K562 (cell line): Measurements from ENCODE around the gene DNAJB13. TPM values are rescaled to one million over a fixed set of nuclear protein-coding genes. Genes with fewer than 3 reads are reported as not detected.
A peak's percentile ranks its signal among the peaks of the same experiment; 100 is the strongest.

Experiments used
- ATAC-seq: fragments of 200-7000 bp; cut with Tn5 transposase; 3 replicates; pipeline ENCODE4 v1.9.1; 2020; ENCODE audit warnings: moderate library complexity
- BruUV-seq: library from RNA; stranded (reverse); fragments of 400-500 nt; replicated peaks from 2 replicates; lab custom pipeline; 2021; lab: Mats Ljungman, UMichigan
- CTCF ChIA-PET: fragments of 300-600 bp; formaldehyde crosslinking; extraction: SDS; loops from one replicate; lab custom pipeline; 2021; ENCODE audit warnings: low intra/inter-chr PET ratio; lab: Yijun Ruan, JAX
- POLR2A ChIA-PET: fragments of 300-600, 350-650 bp; sonication (Branson Sonifier 250); formaldehyde crosslinking; extraction: SDS; loops from one replicate; lab custom pipeline; 2021; ENCODE audit warnings: antibody characterized with exemption, inconsistent platforms; lab: Yijun Ruan, JAX
- DNase-seq, 4 experiments: peaks; one replicate each; pipeline versions ENCODE4 v3.0.0 to v3.0.0-alpha.2; 2011 to 2018; ENCODE audit warnings: low spot score in 3 of 4, mixed read lengths in 3 of 4; ENCODE audit errors: extremely low read depth in 1 of 4
- FAIRE-seq: peaks from 2 replicates; lab custom pipeline; 2011; peaks lifted over from hg19 to GRCh38; lab: Jason Lieb, UNC
- H2AFZ ChIP-seq: 2 replicates; pipeline ENCODE4 v1.6.0; 2011; ENCODE audit warnings: low read depth, low read length, control low read depth, inconsistent platforms
- H3K27ac ChIP-seq: fragments of 200-600 bp; 3 replicates; pipeline ENCODE4 v1.8.0; 2011; ENCODE audit warnings: low read depth, mild to moderate bottlenecking, control low read depth, inconsistent platforms, low read length, moderate library complexity, mixed read lengths; ENCODE audit errors: extremely low read depth
- H3K27me3 ChIP-seq, 2 experiments: fragments of 300-600 bp in 1 of 2; 2 replicates in 1 of 2; 3 replicates in 1 of 2; pipeline versions ENCODE4 v1.6.0 to v1.8.0; 2011; ENCODE audit warnings: inconsistent platforms in 2 of 2, low read length in 2 of 2, mild to moderate bottlenecking in 1 of 2, mixed read lengths in 1 of 2, moderate library complexity in 1 of 2; ENCODE audit not compliant: control insufficient read depth in 2 of 2, insufficient read depth in 2 of 2
- H3K36me3 ChIP-seq: fragments of 300-600 bp; 3 replicates; pipeline ENCODE4 v1.8.0; 2011; ENCODE audit warnings: mild to moderate bottlenecking, low read length, inconsistent platforms; ENCODE audit not compliant: control insufficient read depth, insufficient read depth
- H3K4me1 ChIP-seq, 2 experiments: fragments of 200-600 bp in 1 of 2; replicated peaks in 1 of 2; 2 replicates in 1 of 2; 3 replicates in 1 of 2; pipeline versions ENCODE4 v1.5.1 to v1.8.0; 2011; ENCODE audit warnings: inconsistent platforms in 2 of 2, low read length in 2 of 2, mild to moderate bottlenecking in 1 of 2, mixed read lengths in 1 of 2, moderate library complexity in 1 of 2; ENCODE audit not compliant: control insufficient read depth in 2 of 2, insufficient read depth in 2 of 2
- H3K4me2 ChIP-seq: 2 replicates; pipeline ENCODE4 v1.6.1; 2011; ENCODE audit warnings: low read length, control low read depth, inconsistent platforms, mixed read lengths; ENCODE audit not compliant: insufficient read depth
- H3K4me3 ChIP-seq: fragments of 200-600 bp; sonication (generic), shearing (Covaris generic); 2 replicates; pipeline ENCODE4 v1.5.1; 2016; ENCODE audit warnings: control low read depth, inconsistent platforms
- H3K79me2 ChIP-seq: fragments of 200-600 bp; 3 replicates; pipeline ENCODE4 v1.8.0; 2011; ENCODE audit warnings: low read length, inconsistent platforms; ENCODE audit not compliant: control insufficient read depth, insufficient read depth
- H3K9ac ChIP-seq, 2 experiments: 2 replicates each; pipeline versions ENCODE4 v1.6.0 to v1.6.1; 2011; ENCODE audit warnings: low read depth in 2 of 2, low read length in 2 of 2, control low read depth in 1 of 2, inconsistent platforms in 1 of 2, mild to moderate bottlenecking in 1 of 2, mixed read lengths in 1 of 2; ENCODE audit not compliant: insufficient read depth in 1 of 2
- H3K9me1 ChIP-seq: one replicate; pipeline ENCODE4 v1.6.0; 2011; ENCODE audit warnings: inconsistent platforms, mild to moderate bottlenecking, low read length, moderate library complexity; ENCODE audit not compliant: control insufficient read depth, insufficient read depth
- H3K9me3 ChIP-seq: replicated peaks from 2 replicates; pipeline ENCODE4 v1.5.1; 2011; ENCODE audit warnings: low read depth, low read length, inconsistent platforms; ENCODE audit not compliant: control insufficient read depth, insufficient read depth
- H4K20me1 ChIP-seq: replicated peaks from 2 replicates; pipeline ENCODE4 v1.6.1; 2011; ENCODE audit warnings: low read length, inconsistent platforms, mixed read lengths; ENCODE audit not compliant: control insufficient read depth, insufficient read depth
- ELF1 ChIP-seq: fragments of 200-800 bp; sonication (Bioruptor generic); IDR thresholded peaks from 2 replicates; pipeline ENCODE4 v1.6.1; 2016; ENCODE audit warnings: missing genetic modification characterization, missing compliant biosample characterization
- KLF10 ChIP-seq: fragments of 250-450 bp; sonication (Bioruptor Pico); IDR thresholded peaks from 2 replicates; pipeline ENCODE4 v1.6.1; 2021; ENCODE audit warnings: matching md5 sums
- KLF13 ChIP-seq: fragments of 450-650 bp; IDR thresholded peaks from 2 replicates; pipeline ENCODE4 v1.6.1; 2016; ENCODE audit warnings: missing genetic modification characterization, low read depth, mild to moderate bottlenecking, missing compliant biosample characterization, moderate library complexity, borderline replicate concordance
- MEF2A ChIP-seq: IDR thresholded peaks from 2 replicates; pipeline ENCODE4 v1.6.1; 2011; ENCODE audit warnings: low read depth, mild to moderate bottlenecking, low read length, moderate library complexity; ENCODE audit not compliant: control insufficient read depth
- NR4A1 ChIP-seq, 2 experiments: fragments of 250-450 bp in 1 of 2; fragments of 450-650 bp in 1 of 2; sonication (Bioruptor Pico) in 1 of 2; IDR thresholded peaks; 2 replicates each; pipeline versions ENCODE4 v1.4.0 to v1.6.1; 2016 to 2020; ENCODE audit warnings: mild to moderate bottlenecking in 2 of 2, missing compliant biosample characterization in 1 of 2, missing genetic modification characterization in 1 of 2, moderate library complexity in 1 of 2
- RBM15 ChIP-seq: fragments of 200-400 bp; formaldehyde crosslinking; IDR thresholded peaks from 2 replicates; pipeline ENCODE4 v1.6.1; 2018; ENCODE audit warnings: mild to moderate bottlenecking, low read length, moderate library complexity; ENCODE audit not compliant: insufficient read depth
- SETDB1 ChIP-seq: IDR thresholded peaks from one replicate; pipeline ENCODE4 v1.6.1; 2012; ENCODE audit warnings: low read length, control low read depth, inconsistent platforms
- ZNF121 ChIP-seq: sonication (generic); formaldehyde crosslinking; conservative IDR thresholded peaks from 2 replicates; pipeline ENCODE4 v1.8.0; 2022; ENCODE audit warnings: missing genetic modification reagents
- WGBS: fragments of 100-300 bp; shearing (Covaris generic); methylation state at CpG from one replicate; pipeline ENCODE4 v1.1.6; 2016; ENCODE audit warnings: low coverage, mixed read lengths; ENCODE audit not compliant: insufficient coverage; ENCODE audit errors: missing lambda C conversion rate; 5-methylcytosine and 5-hydroxymethylcytosine counted together
- in situ Hi-C: fragments of 300-500 bp; cut with MboI; formaldehyde crosslinking; loops from 4 replicates; pipeline ENCODE4 v1.15.0; 2018; ENCODE audit warnings: inconsistent platforms, mixed read lengths
- intact Hi-C: fragments of 100-400 bp; cut with micrococcal nuclease; formaldehyde crosslinking; loops from 2 replicates; pipeline ENCODE4 v1.14.2; 2022
- polyA plus RNA-seq, 8 experiments: library from polyadenylated mRNA; depleted of rRNA in 4 of 8; stranded (reverse) in 5 of 8; unstranded in 3 of 8; fragments of >200 nt; fragmentation: Nextera tagmentation in 2 of 8; fragmentation: Illumina TruSeq in 1 of 8; extraction: Ambion mirVana in 2 of 8; extraction: Trizol in 1 of 8; gene quantifications; 2 replicates each; pipeline versions ENCODE4 v1.2.1 to v1.2.3, GENCODE V29; 2011 to 2014; ENCODE audit warnings: inconsistent platforms in 1 of 8, missing spikeins in 1 of 8
- total RNA-seq, 7 experiments: library from RNA; depleted of rRNA in 6 of 7; stranded (reverse); fragments of >200 nt in 6 of 7; fragmentation: Illumina TruSeq in 2 of 7; extraction: Trizol in 2 of 7; gene quantifications; 2 replicates each; pipeline versions ENCODE4 v1.2.1 to v1.2.3, GENCODE V29; 2011 to 2021; ENCODE audit warnings: low replicate concordance in 1 of 7

DNAJB13 gene
- total and polyA plus RNA-seq, 9 of the 15 experiments (the other 6 are each of a cell fraction or from before 2014, with no cell fraction given), result 0.14 TPM; not detected in 8

DNA sequence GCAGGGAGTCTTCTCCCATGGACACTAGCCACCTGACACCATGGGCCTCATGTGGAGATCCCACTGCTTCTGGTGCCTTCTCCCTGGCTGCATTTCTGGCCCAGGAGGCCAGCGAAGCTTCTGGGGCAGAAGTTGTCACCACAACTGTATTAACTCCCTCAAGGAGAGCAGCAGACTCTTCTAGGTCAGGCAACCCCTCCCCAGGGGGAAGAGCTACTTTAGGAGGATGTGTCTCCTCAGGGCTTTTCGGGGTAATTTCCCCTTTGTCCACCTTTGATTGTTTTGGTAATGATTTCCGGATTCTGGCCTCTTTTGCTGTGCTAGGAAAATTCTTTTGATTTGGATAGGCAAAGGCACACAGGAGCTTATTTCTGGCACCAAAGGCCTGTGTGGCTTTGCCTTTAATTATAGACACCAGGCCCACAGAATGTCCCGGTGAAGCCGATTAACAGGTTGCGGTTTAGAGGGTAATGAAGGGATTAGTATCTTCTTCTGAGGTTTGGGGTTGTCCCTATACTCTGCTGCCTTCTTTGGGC is 40.7 kb downstream of the DNAJB13 start:
- whole genome bisulfite sequencing, result 71% methylated on average over 6 of the region's 6 CpGs
- H4K20me1 ChIP-seq, result no peaks in the 10 kb centered on the region
- H3K4me2 ChIP-seq, result no peak overlapping the region
- H3K4me1 ChIP-seq, result peaks cover 0 to 2% of the 10 kb centered on the region in 2 experiments; a peak in 1 of 5 replicates
- no peak overlapping the region for H3K4me3 ChIP-seq
- peak overlapping the region; percentile 70 for H2AFZ ChIP-seq
- H3K9me1 ChIP-seq, result no peaks in the 10 kb centered on the region
- no peaks in the 10 kb centered on the region for H3K79me2 ChIP-seq
- no peaks in the 10 kb centered on the region for H3K27me3 ChIP-seq
- H3K27ac ChIP-seq, result no peak overlapping the region
- in situ Hi-C loops, result no loop called here
- DNase-seq (no peak), ATAC-seq (peak; percentile 54), FAIRE-seq (no peak)
- BruUV-seq, result no TSS peak
- TF ChIP-seq RBM15, result no peak
- no peak for TF ChIP-seq SETDB1
- no peak for TF ChIP-seq KLF10
- TF ChIP-seq KLF13 (tag), result no peak
- TF ChIP-seq ZNF121 (CRISPR knock-in tag), result no peak
- H3K9me3 ChIP-seq, result no peaks in the 10 kb centered on the region
- H3K36me3 ChIP-seq, result no peaks in the 10 kb centered on the region
- intact Hi-C loops, result no loop called here
- peak overlapping the region in 1 of 2 experiments; percentile 72; a peak in 1 of 4 replicates for H3K9ac ChIP-seq
- POLR2A ChIA-PET, result interaction anchor here (0.6 to 1.5 kb wide), 3 partner anchors 19 to 1069 kb away, joined by 3 to 4 read pairs (median 3); no protein-coding TSS in a partner anchor
- CTCF ChIA-PET, result no interaction called here

GRCh38 chr11:73995247-73995646 is 44.4 kb downstream of the DNAJB13 start:
- intact Hi-C loops (no loop called here), in situ Hi-C loops (no loop called here)
- ChIA-PET CTCF (no interaction called here), POLR2A (interaction anchor here (0.6 to 1.4 kb wide), 2 partner anchors 15 to 196 kb away, joined by 3 to 4 read pairs; no protein-coding TSS in a partner anchor)
- Histone ChIP-seq H3K9me1 (no peaks in the 10 kb centered on the region), H2AFZ (peak overlapping the region; percentile 4; the same call in 1 of the 2 replicates), H3K79me2 (no peaks in the 10 kb centered on the region), H4K20me1 (no peaks in the 10 kb centered on the region), H3K9ac (no peak overlapping the region), H3K4me3 (no peak overlapping the region), H3K27me3 (no peaks in the 10 kb centered on the region), H3K4me1 (peaks cover 6% of the 10 kb centered on the region in 2 experiments; a peak in 2 of 5 replicates), H3K4me2 (no peak overlapping the region), H3K36me3 (no peaks in the 10 kb centered on the region), H3K9me3 (no peaks in the 10 kb centered on the region), H3K27ac (no peak overlapping the region)
- DNase-seq (no peak), FAIRE-seq (no peak), ATAC-seq (no peak)
- BruUV-seq, result no TSS peak
- TF ChIP-seq ELF1 (tag) (peak; percentile 47; the same call in 1 of the 2 replicates), NR4A1 (CRISPR knock-in tag; IDR thresholded peaks at IDR 0.05) (no peak), NR4A1 (tag; IDR thresholded peaks at IDR 0.05) (no peak), MEF2A (no peak)
- WGBS, result 54% methylated on average over 2 of the region's 2 CpGs
